ENCODE measurements around the gene CLSTN2. TPM values are rescaled to one million over a fixed set of nuclear protein-coding genes. Genes with fewer than 3 reads are reported as not detected.

Gene CLSTN2
- total RNA-seq, 1 donor from 2014 or later: 9.7 TPM

DNA sequence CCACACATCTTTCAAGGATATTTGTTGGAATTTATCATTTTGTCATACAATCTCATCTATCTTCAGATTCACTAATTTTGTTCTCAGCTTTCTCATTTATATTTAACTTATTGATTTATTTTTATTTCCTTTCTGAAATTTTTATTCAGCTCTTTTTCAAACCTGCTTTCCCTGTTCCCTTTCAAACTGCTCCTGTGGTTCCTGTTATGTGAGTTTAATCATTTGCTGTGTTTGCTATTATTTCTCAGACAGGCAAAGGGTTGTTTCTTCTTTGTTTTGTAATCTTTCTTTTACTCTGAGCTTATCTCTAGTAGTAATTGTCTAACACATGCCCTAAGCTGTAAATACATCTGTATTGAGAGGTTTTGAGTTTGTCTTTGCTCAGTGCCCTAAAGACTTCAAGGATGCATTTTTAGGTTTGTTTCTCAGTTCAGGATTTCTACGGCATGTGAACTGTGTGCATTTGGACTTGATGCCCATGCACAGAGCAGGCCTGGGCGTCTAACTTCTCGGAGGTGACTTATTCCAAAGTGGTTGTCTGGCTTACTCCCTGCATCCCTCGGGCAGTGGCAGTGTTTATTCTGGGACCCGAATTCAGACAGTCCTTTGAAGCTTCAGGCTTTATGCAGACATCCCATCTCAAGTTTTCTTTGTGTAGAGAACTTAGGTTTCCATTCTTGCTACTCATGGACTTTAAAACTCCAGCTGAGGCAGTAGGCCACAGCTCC lies 587.8 kb downstream of the CLSTN2 start:
- TF ChIP-seq, protein P1, sequence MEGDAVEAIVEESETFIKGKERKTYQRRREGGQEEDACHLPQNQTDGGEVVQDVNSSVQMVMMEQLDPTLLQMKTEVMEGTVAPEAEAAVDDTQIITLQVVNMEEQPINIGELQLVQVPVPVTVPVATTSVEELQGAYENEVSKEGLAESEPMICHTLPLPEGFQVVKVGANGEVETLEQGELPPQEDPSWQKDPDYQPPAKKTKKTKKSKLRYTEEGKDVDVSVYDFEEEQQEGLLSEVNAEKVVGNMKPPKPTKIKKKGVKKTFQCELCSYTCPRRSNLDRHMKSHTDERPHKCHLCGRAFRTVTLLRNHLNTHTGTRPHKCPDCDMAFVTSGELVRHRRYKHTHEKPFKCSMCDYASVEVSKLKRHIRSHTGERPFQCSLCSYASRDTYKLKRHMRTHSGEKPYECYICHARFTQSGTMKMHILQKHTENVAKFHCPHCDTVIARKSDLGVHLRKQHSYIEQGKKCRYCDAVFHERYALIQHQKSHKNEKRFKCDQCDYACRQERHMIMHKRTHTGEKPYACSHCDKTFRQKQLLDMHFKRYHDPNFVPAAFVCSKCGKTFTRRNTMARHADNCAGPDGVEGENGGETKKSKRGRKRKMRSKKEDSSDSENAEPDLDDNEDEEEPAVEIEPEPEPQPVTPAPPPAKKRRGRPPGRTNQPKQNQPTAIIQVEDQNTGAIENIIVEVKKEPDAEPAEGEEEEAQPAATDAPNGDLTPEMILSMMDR (conservative IDR thresholded peaks at IDR 0.05; ENCODE audit: low read depth, low read length): no peak
- no peak overlapping the region for H3K4me3 ChIP-seq (ENCODE audit: low read depth, low read length)
- DNase-seq (ENCODE audit: low read depth): no peak

- no peak for DNase-seq (ENCODE audit: low read depth)
- H3K4me3 ChIP-seq (ENCODE audit: low read depth, low read length): no peak overlapping the region
- TF ChIP-seq, protein P1 (conservative IDR thresholded peaks at IDR 0.05; ENCODE audit: low read depth, low read length): no peak
Observed at GRCh38 chr3:140523600-140523999, 588.6 kb downstream of the CLSTN2 start.

GRCh38 chr3:140527156-140527555 lies 592.2 kb downstream of the CLSTN2 start:
- DNase-seq (ENCODE audit: low read depth): no peak
- no peak overlapping the region for H3K4me3 ChIP-seq (ENCODE audit: low read depth, low read length)
- TF ChIP-seq, protein P1 (conservative IDR thresholded peaks at IDR 0.05; ENCODE audit: low read depth, low read length): no peak

- no peak overlapping the region for H3K4me3 ChIP-seq (ENCODE audit: low read depth, low read length)
- TF ChIP-seq, protein P1 (conservative IDR thresholded peaks at IDR 0.05; ENCODE audit: low read depth, low read length): no peak
- peak; percentile 91 for DNase-seq (ENCODE audit: low read depth)
Observed at GRCh38 chr3:140529096-140529495, 594.1 kb downstream of the CLSTN2 start.

GRCh38 chr3:140529558-140529957 lies 594.6 kb downstream of the CLSTN2 start:
- TF ChIP-seq, protein P1 (conservative IDR thresholded peaks at IDR 0.05; ENCODE audit: low read depth, low read length): no peak
- no peak for DNase-seq (ENCODE audit: low read depth)
- no peak overlapping the region for H3K4me3 ChIP-seq (ENCODE audit: low read depth, low read length)

DNA sequence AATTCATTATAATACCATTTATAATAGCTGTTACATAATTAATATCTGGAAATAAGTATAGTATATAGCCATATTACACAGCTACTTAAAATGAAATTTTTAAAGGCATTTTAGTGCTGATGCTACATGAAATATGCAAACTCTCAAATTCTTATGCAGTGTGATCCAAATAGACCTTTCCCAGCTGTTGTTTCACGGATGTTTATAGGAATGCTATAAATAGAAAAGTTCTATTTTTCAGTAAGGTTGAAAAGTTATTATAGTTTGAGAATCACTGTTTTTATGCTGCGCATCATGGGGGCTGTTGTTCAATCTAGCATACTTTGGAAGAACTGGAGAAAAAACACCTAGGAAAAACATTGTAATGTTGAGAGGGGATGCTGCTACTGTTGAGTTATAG lies 595.1 kb downstream of the CLSTN2 start:
- no peak overlapping the region for H3K4me3 ChIP-seq (ENCODE audit: low read depth, low read length)
- no peak for DNase-seq (ENCODE audit: low read depth)
- TF ChIP-seq, protein P1 (conservative IDR thresholded peaks at IDR 0.05; ENCODE audit: low read depth, low read length): no peak

DNA sequence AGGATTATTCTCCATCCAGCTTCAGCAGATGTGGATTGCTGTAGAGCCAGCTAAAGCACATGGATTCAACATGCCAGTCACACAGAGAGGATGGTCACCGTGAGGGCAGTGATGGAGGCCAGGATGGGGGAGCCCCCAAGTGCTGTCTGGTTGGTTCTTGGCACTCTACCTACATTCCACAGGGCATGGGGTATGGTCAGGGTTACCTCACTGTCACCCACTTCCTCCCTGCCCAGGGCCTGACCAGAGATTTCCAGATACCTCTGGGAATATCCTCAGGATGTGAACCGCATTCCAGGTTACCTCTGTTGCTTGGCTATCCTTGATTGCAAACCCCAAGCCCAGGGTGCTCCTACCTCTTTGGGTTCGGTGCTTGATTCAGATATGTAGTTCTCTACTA lies 595.6 kb downstream of the CLSTN2 start:
- DNase-seq (ENCODE audit: low read depth): no peak
- TF ChIP-seq, protein P1 (conservative IDR thresholded peaks at IDR 0.05; ENCODE audit: low read depth, low read length): no peak
- H3K4me3 ChIP-seq (ENCODE audit: low read depth, low read length): no peak overlapping the region
